ENCODE data around the gene LOX.
"Not testable (repeated sequence)": the region's sequence is repeated elsewhere in the genome, so short reads cannot be mapped to it uniquely, and the experiment has no call there.

The LOX gene

GRCh38 chr5:122099060-122099790 lies 21.2 kb upstream of the LOX start:
- FAIRE-seq = no peak
- DNase-seq (ENCODE audit: insufficient read length, low spot score) = no peak

- DNase-seq (ENCODE audit: insufficient read length, low spot score) (no peak), FAIRE-seq (no peak)
These were observed 19.3 kb upstream of the LOX start for GRCh38 chr5:122097391-122097790.

- no peak for FAIRE-seq
- DNase-seq (ENCODE audit: insufficient read length, low spot score) = no peak
These were observed 17.1 kb upstream of the LOX start for GRCh38 chr5:122095158-122095557.

GRCh38 chr5:122094251-122094650 lies 16.2 kb upstream of the LOX start:
- FAIRE-seq; DNase-seq (ENCODE audit: insufficient read length, low spot score): not testable (repeated sequence)

GRCh38 chr5:122093415-122094180 lies 15.5 kb upstream of the LOX start:
- DNase-seq (ENCODE audit: insufficient read length, low spot score) (no peak), FAIRE-seq (no peak)

- no peak for FAIRE-seq
- DNase-seq (ENCODE audit: insufficient read length, low spot score) = no peak
These were observed 14.0 kb upstream of the LOX start for GRCh38 chr5:122091936-122092600.

GRCh38 chr5:122089096-122090013 lies 11.3 kb upstream of the LOX start:
- FAIRE-seq (no peak), DNase-seq (ENCODE audit: insufficient read length, low spot score) (no peak)

GRCh38 chr5:122085041-122085440 lies 7.0 kb upstream of the LOX start:
- DNase-seq (ENCODE audit: insufficient read length, low spot score) = no peak
- no peak for FAIRE-seq

- FAIRE-seq (no peak), DNase-seq (ENCODE audit: insufficient read length, low spot score) (no peak)
These were observed 5.5 kb upstream of the LOX start for GRCh38 chr5:122083535-122083934.

- FAIRE-seq (no peak), DNase-seq (ENCODE audit: insufficient read length, low spot score) (no peak)
These were observed 3.5 kb upstream of the LOX start for GRCh38 chr5:122081541-122081940.

GRCh38 chr5:122077366-122078115 lies 518 bp downstream of the LOX start:
- FAIRE-seq = no peak
- no peak for DNase-seq (ENCODE audit: insufficient read length, low spot score)

- DNase-seq (ENCODE audit: insufficient read length, low spot score) (peak; percentile 18), FAIRE-seq (no peak)
These were observed 1.2 kb downstream of the LOX start for GRCh38 chr5:122076669-122077365.

GRCh38 chr5:122076050-122076461 lies 2.0 kb downstream of the LOX start:
- no peak for DNase-seq (ENCODE audit: insufficient read length, low spot score)
- FAIRE-seq = no peak

- DNase-seq (ENCODE audit: insufficient read length, low spot score) = no peak
- no peak for FAIRE-seq
These were observed 4.2 kb downstream of the LOX start for GRCh38 chr5:122073864-122074263.

GRCh38 chr5:122073018-122073417 lies 5.0 kb downstream of the LOX start:
- DNase-seq (ENCODE audit: insufficient read length, low spot score) (no peak), FAIRE-seq (no peak)

GRCh38 chr5:122067390-122067789 lies 10.7 kb downstream of the LOX start:
- DNase-seq (ENCODE audit: insufficient read length, low spot score) = no peak
- FAIRE-seq = no peak

GRCh38 chr5:122064992-122065391 lies 13.1 kb downstream of the LOX start:
- FAIRE-seq = no peak
- no peak for DNase-seq (ENCODE audit: insufficient read length, low spot score)

GRCh38 chr5:122063836-122064235 lies 14.2 kb downstream of the LOX start:
- DNase-seq (ENCODE audit: insufficient read length, low spot score) (no peak), FAIRE-seq (no peak)

- FAIRE-seq = no peak
- DNase-seq (ENCODE audit: insufficient read length, low spot score) = no peak
These were observed 15.9 kb downstream of the LOX start for GRCh38 chr5:122062205-122062604.

Measured in GM19239 (cell line).